GM21360 (cell line): ENCODE measurements around the gene FOXP1.

Source experiments
- ATAC-seq: cut with Tn5 transposase; IDR thresholded peaks from one replicate; pipeline ENCODE4 v1.9.1; 2021; ENCODE audit warnings: mild to moderate bottlenecking, moderate library complexity; ENCODE audit not compliant: unreplicated experiment

The FOXP1 gene

GRCh38 chr3:71054312-71054711 is 529.2 kb downstream of the FOXP1 start:
- no peak for ATAC-seq

DNA sequence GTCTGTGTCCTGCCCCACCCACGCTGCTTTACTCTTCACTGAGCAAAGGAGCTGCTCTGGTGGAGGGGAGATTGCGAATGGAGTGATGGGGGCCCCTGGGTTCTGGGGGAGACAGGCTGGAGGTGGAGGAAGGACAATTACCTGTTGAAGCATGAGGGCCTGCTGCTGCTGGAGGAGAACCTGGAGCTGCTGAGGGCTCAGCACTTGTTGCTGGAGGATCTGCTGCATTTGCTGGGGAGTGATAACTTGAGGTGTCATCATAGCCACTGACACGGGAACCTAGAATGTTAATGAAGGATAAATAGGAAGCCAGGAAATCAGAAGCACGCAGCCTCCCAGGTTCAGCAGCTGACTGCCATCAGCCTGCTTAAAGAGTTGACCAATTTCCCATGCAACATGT is 530.0 kb downstream of the FOXP1 start:
- ATAC-seq: no peak

DNA sequence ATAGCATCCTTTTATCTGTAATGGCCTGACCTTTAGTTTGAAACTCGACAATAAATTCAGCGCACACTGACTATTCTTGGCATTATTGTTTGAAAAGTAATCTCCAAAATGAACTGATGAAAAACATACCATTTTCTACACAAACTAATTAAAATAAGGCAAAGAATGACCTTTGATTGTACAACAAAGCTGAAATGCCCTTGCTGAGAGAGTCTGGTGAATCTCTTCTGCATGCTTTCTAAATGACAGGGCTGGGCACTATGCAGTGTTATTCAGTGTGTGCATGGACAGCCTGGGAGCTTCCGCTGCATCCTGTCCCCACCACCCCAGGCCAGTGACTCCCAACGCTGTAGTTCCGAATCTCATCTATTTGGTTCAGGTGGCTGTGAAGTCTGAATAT is 530.8 kb downstream of the FOXP1 start:
- no peak for ATAC-seq

DNA sequence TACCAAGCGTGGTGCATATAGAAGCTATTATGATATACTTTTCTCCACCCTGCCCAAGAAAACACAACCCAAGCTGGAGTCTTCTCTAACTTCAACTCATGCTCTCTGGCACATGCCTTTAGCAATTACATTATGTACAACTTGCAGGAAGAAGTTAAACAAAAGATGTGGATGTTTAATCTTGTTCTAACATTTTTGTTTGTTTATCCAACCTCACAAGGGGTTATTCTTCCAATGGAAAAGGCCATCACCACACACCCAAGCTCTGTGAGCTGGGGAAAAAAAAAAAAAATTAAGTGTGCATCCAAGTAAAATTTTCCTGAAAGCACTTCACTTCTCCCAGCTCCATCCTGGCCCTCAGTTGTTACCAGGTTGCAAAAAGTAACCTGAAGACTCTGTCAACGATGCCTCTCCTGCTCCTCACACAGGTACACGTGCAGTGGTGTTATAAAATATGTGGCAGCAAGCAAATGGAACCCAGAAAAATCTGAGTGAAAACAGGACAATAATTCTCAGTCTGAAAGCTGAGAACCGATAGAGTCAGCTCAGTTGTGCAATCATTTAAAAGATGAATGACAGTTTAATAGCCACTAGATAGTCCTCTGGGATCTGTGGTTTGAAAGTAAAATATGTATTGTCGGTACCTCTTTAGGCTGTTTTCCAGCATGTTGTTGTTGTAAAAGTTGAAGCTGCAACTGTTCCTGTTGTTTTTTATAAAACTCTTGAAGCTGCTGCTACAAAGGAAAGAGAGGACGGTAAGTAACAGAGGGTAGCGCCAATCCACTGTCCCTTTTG is 531.4 kb downstream of the FOXP1 start:
- ATAC-seq: no peak

DNA sequence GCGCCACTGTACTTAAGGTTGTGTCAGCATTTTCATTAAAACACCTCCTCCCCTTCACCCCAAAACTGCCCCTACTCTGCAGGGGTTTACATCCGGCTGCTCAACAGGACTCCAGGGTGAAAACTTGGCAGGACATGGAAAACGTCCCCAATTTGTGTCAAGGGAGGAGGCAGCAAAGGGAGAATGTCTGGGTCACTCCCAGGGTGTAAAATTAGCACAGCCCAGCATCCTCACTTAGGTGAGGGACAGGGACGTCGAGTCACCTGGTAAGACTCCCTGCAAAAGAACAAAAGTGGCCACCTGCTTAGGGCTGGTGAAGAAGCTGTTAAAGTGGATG is 532.3 kb downstream of the FOXP1 start:
- no peak for ATAC-seq

DNA sequence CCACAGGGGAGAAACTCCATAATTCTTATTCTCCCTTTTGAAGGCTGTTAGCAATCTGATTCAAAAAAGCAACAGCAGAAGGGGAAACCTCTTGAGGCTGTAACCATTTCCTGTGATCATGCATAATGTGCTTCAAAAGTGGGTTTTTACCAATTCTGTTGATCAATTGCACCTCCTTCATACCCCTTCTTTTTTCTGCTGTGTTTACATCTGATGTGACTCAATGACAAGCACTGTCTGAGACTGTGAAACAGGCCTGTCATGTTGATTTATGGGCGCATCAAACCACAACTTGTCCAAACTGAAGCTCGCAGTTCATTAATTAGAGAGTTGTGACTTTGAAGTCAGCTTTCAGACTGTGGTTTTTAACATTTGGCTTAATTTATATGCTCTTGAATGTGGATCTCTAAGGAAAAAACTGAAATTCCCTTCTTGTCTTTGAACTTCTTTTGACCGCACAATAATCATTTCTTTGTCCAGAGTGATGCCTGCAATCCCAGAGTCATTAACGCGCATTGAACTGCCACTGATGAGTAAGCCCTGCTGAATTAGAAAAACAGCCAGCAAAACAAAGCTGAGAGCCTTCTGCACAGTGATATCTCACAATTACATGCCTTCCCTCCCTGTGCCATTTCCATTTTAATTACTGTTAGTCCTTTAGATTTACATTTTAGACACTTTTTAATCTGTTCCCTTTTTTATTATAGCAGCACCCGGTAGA is 532.8 kb downstream of the FOXP1 start:
- ATAC-seq: no peak

DNA sequence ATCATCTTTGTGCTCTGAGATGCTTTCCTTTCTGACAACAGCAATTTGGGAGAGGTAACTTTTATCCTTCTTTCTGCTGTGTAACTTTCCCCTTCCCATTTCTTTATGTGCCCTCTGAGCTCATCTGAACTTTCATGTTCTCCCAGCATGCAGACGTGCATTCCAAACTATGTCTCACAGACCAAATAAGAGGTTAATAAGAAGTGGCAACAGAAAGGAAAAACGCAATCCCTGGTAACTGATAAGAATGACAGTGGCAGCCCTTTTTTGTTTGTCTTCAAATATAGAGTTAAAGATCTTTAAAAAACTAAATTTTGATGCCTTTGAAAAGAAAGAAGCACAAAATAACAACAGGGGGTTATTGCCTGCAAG is 533.4 kb downstream of the FOXP1 start:
- ATAC-seq: no peak

DNA sequence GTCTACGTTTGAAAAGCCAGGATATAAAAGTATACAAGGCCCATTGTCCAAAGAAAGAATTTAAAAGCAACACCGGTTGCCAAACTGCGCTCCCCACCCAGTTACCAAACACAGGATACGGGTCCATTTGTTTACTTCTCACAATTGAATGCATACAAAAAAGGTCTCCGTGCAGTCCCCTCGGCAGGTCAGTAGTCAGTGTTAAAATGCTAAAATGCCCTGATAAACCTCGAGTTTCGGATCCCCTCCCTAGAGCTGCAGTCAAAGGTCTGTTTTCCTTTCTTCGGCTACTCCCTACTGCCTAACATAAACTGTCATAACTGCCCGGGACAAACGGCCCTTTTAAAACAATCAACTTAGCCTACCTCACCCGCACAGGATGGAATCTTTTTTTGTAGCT is 534.6 kb downstream of the FOXP1 start:
- ATAC-seq: no peak

DNA sequence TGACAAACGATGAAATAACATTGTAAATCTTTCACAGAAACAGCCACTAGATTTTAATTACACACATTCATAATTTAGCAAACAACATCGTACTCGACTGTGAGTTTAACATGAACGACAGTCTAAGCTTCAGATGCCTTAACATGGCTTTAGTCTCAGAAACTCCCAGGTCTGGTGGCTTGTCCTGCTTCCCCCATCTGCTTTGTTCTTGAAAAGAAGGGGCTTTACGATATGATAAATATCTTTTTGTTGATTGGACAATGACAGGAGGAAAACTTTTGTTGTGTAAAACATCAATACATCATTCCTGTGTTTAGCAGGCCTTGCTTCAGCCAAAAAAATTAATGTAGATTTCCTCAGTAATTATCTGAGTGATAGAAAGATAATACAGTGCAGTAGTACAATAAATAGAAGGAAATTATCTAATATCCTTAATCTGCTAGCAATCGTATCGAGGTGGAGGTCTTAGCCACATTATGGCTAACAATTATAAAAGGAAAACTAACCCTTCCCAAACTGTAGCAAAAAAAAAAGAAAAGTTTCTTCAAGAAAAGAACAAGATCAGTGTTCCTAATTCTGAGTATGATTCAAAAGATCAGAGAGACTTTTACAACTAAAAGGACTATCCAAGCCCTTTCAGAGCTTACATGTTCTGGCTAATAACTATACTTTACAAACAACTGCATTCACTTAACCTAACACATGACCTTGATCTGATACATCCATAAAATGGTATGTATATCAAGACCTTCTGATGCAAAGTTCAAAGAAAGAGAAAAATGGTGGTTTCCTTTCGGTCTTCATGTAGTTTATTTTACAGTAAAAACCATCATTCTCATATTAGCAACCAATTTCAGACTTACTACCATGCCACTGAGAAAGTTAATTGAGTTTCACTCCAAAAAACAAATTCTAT is 535.7 kb downstream of the FOXP1 start:
- ATAC-seq: no peak

- no peak for ATAC-seq
Measured at GRCh38 chr3:71046791-71047190, 536.7 kb downstream of the FOXP1 start.

GRCh38 chr3:71045917-71046282 is 537.6 kb downstream of the FOXP1 start:
- no peak for ATAC-seq

DNA sequence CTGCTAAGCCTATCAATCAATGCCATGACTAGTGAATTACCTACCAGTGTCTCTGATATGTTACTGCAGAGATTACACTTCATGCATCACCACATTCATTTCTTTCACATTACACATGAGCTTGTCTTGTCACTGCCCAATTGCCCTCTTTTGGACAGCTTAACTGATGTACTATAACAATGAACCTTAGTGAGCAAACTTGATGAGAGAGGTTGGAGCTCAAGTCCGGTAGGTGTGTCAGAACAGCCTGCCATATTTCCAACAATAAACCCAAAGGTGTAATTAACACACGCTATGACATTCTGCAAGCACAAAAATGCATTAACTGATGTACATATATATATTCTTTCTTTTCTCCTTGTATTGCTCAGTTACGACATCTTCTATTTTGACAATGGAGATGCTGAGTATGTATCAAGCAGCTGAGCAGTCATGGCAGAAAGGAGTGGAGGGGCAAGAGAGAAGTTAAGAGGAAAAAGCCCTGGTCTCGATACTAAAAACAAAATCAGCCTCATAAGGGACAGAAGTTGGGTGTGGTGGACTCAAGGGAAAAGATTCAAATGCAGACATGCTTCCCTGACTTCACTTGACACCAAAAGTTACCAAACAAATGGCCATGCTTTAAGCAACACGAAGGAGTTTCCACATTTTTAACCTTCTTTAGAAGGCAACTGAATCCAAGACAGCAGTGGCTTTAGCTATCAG is 538.2 kb downstream of the FOXP1 start:
- no peak for ATAC-seq

GRCh38 chr3:71042759-71043158 is 540.8 kb downstream of the FOXP1 start:
- no peak for ATAC-seq

- ATAC-seq: no peak
Measured at GRCh38 chr3:71041371-71041770, 542.2 kb downstream of the FOXP1 start.

DNA sequence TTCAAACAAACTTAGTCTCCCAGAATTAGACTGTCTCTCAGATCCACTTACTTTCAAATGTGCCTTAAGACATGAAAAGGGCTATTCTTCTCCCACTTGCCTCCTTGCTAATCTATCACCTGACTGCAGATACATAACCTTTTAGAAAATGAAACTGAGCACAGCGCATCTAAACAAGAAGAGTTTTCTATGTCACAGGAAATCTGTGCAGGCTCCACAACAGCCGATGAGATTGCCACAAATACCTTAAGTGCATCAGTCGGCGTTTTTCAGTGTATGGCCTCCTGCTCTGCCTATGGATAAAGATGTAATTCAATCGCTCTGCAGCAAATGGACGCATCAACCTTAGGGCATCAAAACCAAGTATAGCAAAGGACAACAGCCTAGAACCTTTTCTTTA is 544.2 kb downstream of the FOXP1 start:
- no peak for ATAC-seq

- no peak for ATAC-seq
Measured at GRCh38 chr3:71037775-71038174, 545.8 kb downstream of the FOXP1 start.

GRCh38 chr3:71035886-71036285 is 547.6 kb downstream of the FOXP1 start:
- no peak for ATAC-seq

DNA sequence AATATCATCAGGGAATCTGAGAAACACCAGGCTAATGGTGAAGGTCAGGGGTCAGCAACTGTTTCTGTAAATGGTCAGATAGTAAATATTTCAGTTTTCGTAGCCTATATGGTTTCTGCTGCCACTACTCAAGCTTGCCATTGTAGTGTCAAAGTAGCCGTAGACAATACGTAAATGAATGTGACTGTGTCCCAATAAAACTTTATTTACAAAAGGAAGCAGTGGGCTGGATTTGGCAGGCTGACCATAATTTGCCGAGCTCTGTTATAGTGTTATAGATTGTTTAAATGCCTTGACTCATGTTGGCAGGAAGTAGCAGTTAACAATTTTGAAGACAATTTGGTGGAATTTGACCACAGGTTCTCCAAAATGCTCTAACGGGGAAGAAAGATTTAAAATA is 548.2 kb downstream of the FOXP1 start:
- ATAC-seq: no peak

DNA sequence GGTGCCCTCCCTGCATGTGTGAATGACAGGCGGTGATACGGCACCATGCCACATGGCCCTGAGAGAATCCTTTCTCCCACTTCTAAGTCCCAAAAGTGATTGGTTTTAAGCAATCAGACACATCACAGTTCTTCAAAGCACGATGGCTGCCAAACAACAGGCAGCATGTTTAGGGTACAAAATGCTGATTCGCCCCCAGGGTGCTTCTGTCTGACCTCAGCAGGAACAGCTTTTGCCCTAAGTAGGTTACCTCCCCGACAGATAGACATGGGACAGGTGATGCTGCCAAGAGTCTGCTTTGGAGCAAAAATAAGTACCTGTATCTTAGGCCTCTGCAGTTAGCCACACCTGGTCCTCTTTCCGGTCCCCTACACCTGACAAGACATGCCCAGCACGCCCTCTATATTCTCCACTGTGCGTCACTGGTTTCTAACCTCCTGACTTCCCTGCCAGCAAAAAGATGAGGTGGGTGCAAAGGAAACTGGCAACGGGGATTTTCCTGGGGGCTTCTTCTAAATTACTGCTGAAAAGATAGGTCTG is 549.8 kb downstream of the FOXP1 start:
- ATAC-seq: no peak

- no peak for ATAC-seq
Measured at GRCh38 chr3:71031914-71032521, 551.5 kb downstream of the FOXP1 start.
